Hepatocyte (in vitro differentiated cells): ENCODE measurements around the gene DYNLL2. TPM values are rescaled to one million over a fixed set of nuclear protein-coding genes. Genes with fewer than 3 reads are reported as not detected.
"Not testable (repeated sequence)": the region's sequence is repeated elsewhere in the genome, so short reads cannot be mapped to it uniquely, and the experiment has no call there.

Experiments used
- DNase-seq: peaks from one replicate; pipeline ENCODE4 v3.0.0-alpha.2; 2016; ENCODE audit warnings: low spot score
- H2AFZ ChIP-seq: fragments of 200-600 bp; sonication (generic); 2 replicates; pipeline ENCODE4 v1.6.0; 2016; ENCODE audit warnings: antibody characterized with exemption, mild to moderate bottlenecking
- H3K27ac ChIP-seq: fragments of 200-600 bp; sonication (generic); 2 replicates; pipeline ENCODE4 v1.5.1; 2016; ENCODE audit warnings: mild to moderate bottlenecking
- H3K27me3 ChIP-seq: fragments of 200-600 bp; sonication (generic); 2 replicates; pipeline ENCODE4 v1.6.1; 2016
- H3K36me3 ChIP-seq: fragments of 200-600 bp; sonication (generic); replicated peaks from 2 replicates; pipeline ENCODE4 v1.5.1; 2016; ENCODE audit warnings: low read depth; ENCODE audit not compliant: insufficient read depth
- H3K4me1 ChIP-seq: fragments of 200-600 bp; sonication (generic); 2 replicates; pipeline ENCODE4 v1.5.1; 2016; ENCODE audit warnings: mild to moderate bottlenecking, moderate library complexity; ENCODE audit not compliant: insufficient read depth
- H3K4me2 ChIP-seq: fragments of 200-600 bp; sonication (generic); 2 replicates; pipeline ENCODE4 v1.6.0; 2016
- H3K4me3 ChIP-seq: fragments of 200-600 bp; sonication (generic); 2 replicates; pipeline ENCODE4 v1.5.1; 2016; ENCODE audit warnings: mild to moderate bottlenecking
- H3K79me2 ChIP-seq: fragments of 200-600 bp; sonication (generic); 2 replicates; pipeline ENCODE4 v1.6.0; 2017; ENCODE audit warnings: mild to moderate bottlenecking
- H3K9me2 ChIP-seq: fragments of 200-600 bp; sonication (generic); replicated peaks from 2 replicates; pipeline ENCODE4 v1.6.0; 2017; ENCODE audit warnings: mild to moderate bottlenecking; ENCODE audit not compliant: insufficient read depth
- H3K9me3 ChIP-seq: fragments of 200-600 bp; sonication (generic); 2 replicates; pipeline ENCODE4 v1.5.1; 2016; ENCODE audit warnings: low read depth, mild to moderate bottlenecking
- H4K20me1 ChIP-seq: fragments of 200-600 bp; sonication (generic); 2 replicates; pipeline ENCODE4 v1.6.0; 2016; ENCODE audit warnings: mild to moderate bottlenecking; ENCODE audit not compliant: insufficient read depth, poor library complexity, severe bottlenecking
- EZH2 ChIP-seq: fragments of 200-600 bp; sonication (generic); IDR thresholded peaks from 2 replicates; pipeline ENCODE4 v1.6.1; 2016; ENCODE audit warnings: antibody characterized with exemption, mild to moderate bottlenecking, borderline replicate concordance
- EZH2phosphoT487 ChIP-seq: fragments of 200-600 bp; sonication (generic); IDR thresholded peaks from one replicate; pipeline ENCODE4 v1.6.1; 2018; ENCODE audit warnings: antibody characterized with exemption, mild to moderate bottlenecking, low read depth, moderate library complexity; ENCODE audit not compliant: unreplicated experiment, severe bottlenecking
- WGBS: methylation state at CpG from one replicate; pipeline ENCODE4 v1.1.6; 2016; ENCODE audit warnings: low lambda C conversion rate; ENCODE audit errors: missing lambda C conversion rate; 5-methylcytosine and 5-hydroxymethylcytosine counted together
- polyA plus RNA-seq: library from polyadenylated mRNA; unstranded; fragments of >200 nt; fragmentation: Nextera tagmentation; extraction: Ambion mirVana; gene quantifications from 2 replicates; pipeline ENCODE4 v1.2.1, GENCODE V29; 2016
- total RNA-seq: library from RNA; depleted of rRNA; stranded (reverse); fragments of >200 nt; gene quantifications from 2 replicates; pipeline ENCODE4 v1.2.3, GENCODE V29; 2014
- TF ChIP-seq, protein P1 (sequence below): fragments of 200-600 bp; sonication (generic); IDR thresholded peaks from 2 replicates; pipeline ENCODE4 v1.5.1; 2016; ENCODE audit warnings: antibody characterized with exemption, mild to moderate bottlenecking; ENCODE audit not compliant: poor library complexity

Gene DYNLL2
- total and polyA plus RNA-seq, 2 experiments from 2014 or later = 2.7 to 23.2 TPM

DNA sequence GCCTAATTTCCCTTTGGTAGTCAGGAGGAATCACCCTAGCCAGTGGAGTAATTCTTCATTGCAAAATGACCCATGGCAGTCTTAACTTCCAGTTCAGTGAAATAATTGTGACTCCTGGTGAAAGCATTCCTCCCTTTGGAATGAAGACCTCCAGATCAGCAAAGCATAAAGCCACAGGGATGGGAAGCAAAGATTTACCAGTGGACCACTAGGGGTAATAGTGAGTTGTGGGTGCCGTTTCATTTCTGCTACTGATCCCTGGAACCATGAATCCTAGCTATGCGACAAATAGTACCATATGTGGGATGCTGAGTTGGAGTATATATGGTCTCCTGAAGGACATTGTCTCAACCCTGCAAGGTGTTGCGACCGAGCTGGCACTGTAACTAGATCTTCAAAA, 13.7 kb downstream of the DYNLL2 start:
- no peaks in the 10 kb centered on the region for H3K36me3 ChIP-seq
- no peaks in the 10 kb centered on the region for H3K79me2 ChIP-seq
- no peaks in the 10 kb centered on the region for H3K27me3 ChIP-seq
- no peaks in the 10 kb centered on the region for H3K9me3 ChIP-seq
- H4K20me1 ChIP-seq = peaks cover 20% of the 10 kb centered on the region
- no peak for DNase-seq
- no peak overlapping the region for H3K4me2 ChIP-seq
- H2AFZ ChIP-seq = no peak overlapping the region
- 99% methylated on average over 4 of the region's 4 CpGs for WGBS
- no peak for TF ChIP-seq EZH2phosphoT487
- TF ChIP-seq EZH2 = no peak
- TF ChIP-seq, protein P1, sequence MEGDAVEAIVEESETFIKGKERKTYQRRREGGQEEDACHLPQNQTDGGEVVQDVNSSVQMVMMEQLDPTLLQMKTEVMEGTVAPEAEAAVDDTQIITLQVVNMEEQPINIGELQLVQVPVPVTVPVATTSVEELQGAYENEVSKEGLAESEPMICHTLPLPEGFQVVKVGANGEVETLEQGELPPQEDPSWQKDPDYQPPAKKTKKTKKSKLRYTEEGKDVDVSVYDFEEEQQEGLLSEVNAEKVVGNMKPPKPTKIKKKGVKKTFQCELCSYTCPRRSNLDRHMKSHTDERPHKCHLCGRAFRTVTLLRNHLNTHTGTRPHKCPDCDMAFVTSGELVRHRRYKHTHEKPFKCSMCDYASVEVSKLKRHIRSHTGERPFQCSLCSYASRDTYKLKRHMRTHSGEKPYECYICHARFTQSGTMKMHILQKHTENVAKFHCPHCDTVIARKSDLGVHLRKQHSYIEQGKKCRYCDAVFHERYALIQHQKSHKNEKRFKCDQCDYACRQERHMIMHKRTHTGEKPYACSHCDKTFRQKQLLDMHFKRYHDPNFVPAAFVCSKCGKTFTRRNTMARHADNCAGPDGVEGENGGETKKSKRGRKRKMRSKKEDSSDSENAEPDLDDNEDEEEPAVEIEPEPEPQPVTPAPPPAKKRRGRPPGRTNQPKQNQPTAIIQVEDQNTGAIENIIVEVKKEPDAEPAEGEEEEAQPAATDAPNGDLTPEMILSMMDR = no peak
- no peak overlapping the region for H3K27ac ChIP-seq
- no peak overlapping the region for H3K4me3 ChIP-seq
- H3K4me1 ChIP-seq = no peaks in the 10 kb centered on the region
- no peaks in the 10 kb centered on the region for H3K9me2 ChIP-seq

DNA sequence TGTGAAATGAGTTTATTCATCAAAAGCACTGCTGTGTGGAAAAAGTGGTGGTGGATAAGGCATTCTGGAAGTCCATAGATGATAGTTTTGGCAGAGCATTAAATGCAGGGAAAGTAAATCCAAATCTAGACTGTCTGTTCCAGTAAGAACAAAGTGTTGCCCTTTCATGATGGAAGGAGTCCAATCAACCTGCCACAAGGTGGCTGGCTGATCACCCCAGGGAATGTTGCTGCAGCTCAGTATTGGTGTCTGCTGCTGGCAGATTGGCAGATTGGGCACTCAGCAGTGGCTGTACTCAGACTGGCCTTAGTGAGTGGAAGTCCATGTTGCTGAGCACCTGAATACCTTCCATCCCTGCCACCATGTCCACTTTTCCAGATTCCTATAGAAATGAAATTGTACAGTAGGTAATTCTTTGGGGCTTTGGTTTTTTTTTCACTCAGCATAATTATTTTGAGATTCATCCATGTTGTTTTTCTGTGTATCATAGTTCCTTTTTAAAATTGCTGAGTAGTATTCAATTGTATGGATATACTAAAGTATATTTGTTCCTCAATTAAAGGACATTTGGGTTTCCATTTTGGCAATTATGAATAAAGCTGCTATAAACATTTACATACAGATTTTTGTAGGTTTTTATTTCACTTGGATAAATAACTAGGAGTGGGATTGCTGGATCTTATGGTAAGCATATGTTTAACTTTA, 14.3 kb downstream of the DYNLL2 start:
- H3K9me2 ChIP-seq = no peaks in the 10 kb centered on the region
- no peak for TF ChIP-seq EZH2
- no peak for TF ChIP-seq EZH2phosphoT487
- TF ChIP-seq, protein P1 = no peak
- H3K4me1 ChIP-seq = no peaks in the 10 kb centered on the region
- H2AFZ ChIP-seq = no peak overlapping the region
- no peak overlapping the region for H3K4me3 ChIP-seq
- H3K27ac ChIP-seq = no peak overlapping the region
- peaks cover 13% of the 10 kb centered on the region for H4K20me1 ChIP-seq
- DNase-seq = no peak
- H3K79me2 ChIP-seq = no peaks in the 10 kb centered on the region
- no peaks in the 10 kb centered on the region for H3K9me3 ChIP-seq
- no peak overlapping the region for H3K4me2 ChIP-seq
- H3K36me3 ChIP-seq = no peaks in the 10 kb centered on the region
- no peaks in the 10 kb centered on the region for H3K27me3 ChIP-seq

DNA sequence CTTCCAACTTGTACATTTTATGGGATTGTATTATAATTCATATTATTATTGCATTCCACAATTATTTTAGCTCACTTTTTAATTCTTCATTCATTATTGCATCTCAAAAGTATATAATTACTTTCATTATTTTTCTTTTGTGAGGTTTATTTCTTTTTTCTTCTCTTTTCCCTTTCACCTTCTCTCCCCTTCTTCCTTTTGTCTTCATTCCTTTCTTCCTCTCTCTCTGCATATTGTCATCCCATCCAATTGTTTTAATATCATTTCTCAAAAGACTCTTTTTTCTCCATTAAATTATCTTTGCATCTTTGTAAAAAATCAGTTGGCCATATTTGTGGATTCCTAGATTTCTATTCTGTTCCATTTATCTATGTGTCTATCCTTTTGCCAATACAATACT, 17.3 kb downstream of the DYNLL2 start:
- H2AFZ ChIP-seq = no peak overlapping the region
- H3K4me2 ChIP-seq = no peak overlapping the region
- H3K4me3 ChIP-seq = no peak overlapping the region
- no peaks in the 10 kb centered on the region for H4K20me1 ChIP-seq
- no peaks in the 10 kb centered on the region for H3K79me2 ChIP-seq
- H3K4me1 ChIP-seq = no peaks in the 10 kb centered on the region
- H3K9me2 ChIP-seq = no peaks in the 10 kb centered on the region
- H3K9me3 ChIP-seq = no peaks in the 10 kb centered on the region
- DNase-seq = no peak
- TF ChIP-seq, protein P1 = no peak
- H3K27me3 ChIP-seq = no peaks in the 10 kb centered on the region
- H3K27ac ChIP-seq = no peak overlapping the region
- H3K36me3 ChIP-seq = no peaks in the 10 kb centered on the region

DNA sequence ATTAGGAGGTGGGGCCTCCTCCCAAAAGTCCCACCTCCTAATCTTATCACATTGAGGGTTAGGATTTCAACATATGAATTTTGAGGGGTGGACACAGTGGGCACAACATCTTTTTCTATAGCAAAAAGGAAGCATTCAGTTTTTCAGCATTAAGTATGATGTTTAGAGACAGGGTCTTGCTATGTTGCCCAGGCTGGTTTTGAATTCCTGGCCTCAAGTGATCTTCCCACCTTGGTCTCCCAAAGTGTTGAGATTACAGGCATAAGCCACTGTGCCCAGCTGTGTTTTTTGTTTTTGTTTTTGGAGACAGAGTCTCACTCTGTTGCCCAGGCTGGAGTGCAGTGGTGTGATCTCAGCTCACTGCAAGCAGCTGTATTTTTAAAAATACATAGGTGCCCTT, 18.7 kb downstream of the DYNLL2 start:
- not testable (repeated sequence) for H3K4me2 ChIP-seq, H3K36me3 ChIP-seq, H3K9me2 ChIP-seq, H2AFZ ChIP-seq, DNase-seq, H3K27me3 ChIP-seq, H3K9me3 ChIP-seq, H3K27ac ChIP-seq, H3K4me1 ChIP-seq, H3K4me3 ChIP-seq, H4K20me1 ChIP-seq, H3K79me2 ChIP-seq
